IMR-90 (cell line): ENCODE measurements around the gene ERGIC1. TPM values are rescaled to one million over a fixed set of nuclear protein-coding genes. Genes with fewer than 3 reads are reported as not detected.

Source experiments
- ATAC-seq: fragments of 200-7000 bp; cut with Tn5 transposase; 2 replicates; pipeline ENCODE4 v1.9.1; 2020; ENCODE audit warnings: low read depth, mild to moderate bottlenecking, moderate library complexity
- BruUV-seq: library from RNA; stranded (reverse); fragments of 400-500 nt; replicated peaks from 2 replicates; lab custom pipeline; 2021; lab: Mats Ljungman, UMichigan
- CTCF ChIA-PET: fragments of 300-600 bp; formaldehyde crosslinking; extraction: SDS; loops from one replicate; lab custom pipeline; 2021; ENCODE audit warnings: antibody characterized with exemption; lab: Yijun Ruan, JAX
- POLR2A ChIA-PET: fragments of 300-600 bp; sonication (Branson Sonifier 250); formaldehyde crosslinking; loops from one replicate; lab custom pipeline; 2022; ENCODE audit warnings: antibody characterized with exemption; ENCODE audit not compliant: unreplicated experiment; lab: Charles Lee
- DNase-seq: peaks from one replicate; pipeline ENCODE4 v3.0.0; 2013
- H2AFZ ChIP-seq: replicated peaks from 2 replicates; pipeline ENCODE3; 2013; ENCODE audit warnings: low read length, mild to moderate bottlenecking; ENCODE audit not compliant: poor library complexity
- H2AK5ac ChIP-seq: 2 replicates; pipeline ENCODE4 v1.6.1; 2013; ENCODE audit warnings: low read depth, low read length, inconsistent platforms
- H2AK9ac ChIP-seq: replicated peaks from 2 replicates; pipeline ENCODE3; 2013; ENCODE audit warnings: mild to moderate bottlenecking, low read depth, low read length, moderate library complexity; ENCODE audit not compliant: poor library complexity
- H2BK120ac ChIP-seq: 2 replicates; pipeline ENCODE4 v1.6.1; 2013; ENCODE audit warnings: low read depth, low read length, inconsistent platforms
- H2BK15ac ChIP-seq: 3 replicates; pipeline ENCODE4 v1.6.1; 2013; ENCODE audit warnings: low read depth, low read length, inconsistent platforms
- H2BK20ac ChIP-seq: 2 replicates; pipeline ENCODE4 v1.6.1; 2013; ENCODE audit warnings: low read depth, mild to moderate bottlenecking, inconsistent platforms, low read length, moderate library complexity
- H2BK5ac ChIP-seq: 2 replicates; pipeline ENCODE4 v1.6.1; 2013; ENCODE audit warnings: mild to moderate bottlenecking, low read depth, low read length, inconsistent platforms; ENCODE audit not compliant: poor library complexity, severe bottlenecking
- H3K14ac ChIP-seq: replicated peaks from 2 replicates; pipeline ENCODE4 v1.6.1; 2013; ENCODE audit warnings: low read depth, low read length, inconsistent platforms
- H3K18ac ChIP-seq: 2 replicates; pipeline ENCODE4 v1.6.1; 2013; ENCODE audit warnings: low read depth, low read length, control low read depth
- H3K23ac ChIP-seq: 2 replicates; pipeline ENCODE4 v1.6.1; 2013; ENCODE audit warnings: low read depth, low read length, inconsistent platforms
- H3K27ac ChIP-seq: 2 replicates; pipeline ENCODE4 v1.5.1; 2013; ENCODE audit warnings: mild to moderate bottlenecking, control low read depth, low read length; ENCODE audit not compliant: insufficient read depth
- H3K27me3 ChIP-seq: 2 replicates; pipeline ENCODE4 v1.6.1; 2013; ENCODE audit warnings: low read length; ENCODE audit not compliant: control insufficient read depth, insufficient read depth
- H3K36me3 ChIP-seq: 2 replicates; pipeline ENCODE4 v1.6.1; 2013; ENCODE audit warnings: low read length, mixed read lengths; ENCODE audit not compliant: control insufficient read depth, insufficient read depth
- H3K4ac ChIP-seq: 2 replicates; pipeline ENCODE4 v1.6.1; 2013; ENCODE audit warnings: low read depth, low read length, inconsistent platforms
- H3K4me1 ChIP-seq: 2 replicates; pipeline ENCODE4 v1.6.1; 2013; ENCODE audit warnings: low read length, mixed read lengths; ENCODE audit not compliant: control insufficient read depth, insufficient read depth
- H3K4me2 ChIP-seq: 2 replicates; pipeline ENCODE4 v1.6.1; 2013; ENCODE audit warnings: low read depth, mild to moderate bottlenecking, control low read depth, low read length, moderate library complexity
- H3K4me3 ChIP-seq: 2 replicates; pipeline ENCODE4 v1.5.1; 2013; ENCODE audit warnings: low read depth, mild to moderate bottlenecking, control low read depth, low read length, moderate library complexity; ENCODE audit not compliant: insufficient read depth
- H3K56ac ChIP-seq: 2 replicates; pipeline ENCODE4 v1.6.1; 2013; ENCODE audit warnings: low read length, inconsistent platforms; ENCODE audit not compliant: insufficient read depth; ENCODE audit errors: extremely low read depth
- H3K79me1 ChIP-seq, 2 experiments: 2 replicates each; pipeline ENCODE4 v1.6.1; 2013; ENCODE audit warnings: low read length in 2 of 2, inconsistent platforms in 1 of 2, low read depth in 1 of 2
- H3K9ac ChIP-seq: 2 replicates; pipeline ENCODE4 v1.6.1; 2013; ENCODE audit warnings: low read depth, low read length, control low read depth
- H3K9me1 ChIP-seq: 2 replicates; pipeline ENCODE4 v1.6.1; 2013; ENCODE audit warnings: low read length, inconsistent platforms; ENCODE audit not compliant: insufficient read depth
- H3K9me3 ChIP-seq: 2 replicates; pipeline ENCODE4 v1.6.1; 2013; ENCODE audit warnings: low read length; ENCODE audit not compliant: control insufficient read depth, insufficient read depth
- H4K20me1 ChIP-seq: 2 replicates; pipeline ENCODE4 v1.6.1; 2013; ENCODE audit warnings: low read length, inconsistent platforms; ENCODE audit not compliant: insufficient read depth
- H4K5ac ChIP-seq: 2 replicates; pipeline ENCODE4 v1.6.1; 2013; ENCODE audit warnings: mild to moderate bottlenecking, low read depth, low read length, control low read depth
- H4K8ac ChIP-seq, 2 experiments: 2 replicates each; pipeline ENCODE4 v1.6.1; 2013; ENCODE audit warnings: low read depth in 2 of 2, low read length in 2 of 2, control low read depth in 1 of 2, inconsistent platforms in 1 of 2
- H4K91ac ChIP-seq: 2 replicates; pipeline ENCODE4 v1.6.1; 2013; ENCODE audit warnings: low read depth, low read length, inconsistent platforms; ENCODE audit not compliant: insufficient read depth
- BHLHE40 ChIP-seq: fragments of 150-350 bp; IDR thresholded peaks from 2 replicates; pipeline ENCODE4 v1.6.1; 2016; ENCODE audit warnings: mild to moderate bottlenecking, low read depth, low read length
- CEBPB ChIP-seq: IDR thresholded peaks from 2 replicates; pipeline ENCODE4 v1.6.1; 2012; ENCODE audit warnings: low read depth, low read length, improper control_type of control experiment
- CHD1 ChIP-seq: IDR thresholded peaks from 2 replicates; pipeline ENCODE4 v1.6.1; 2012; ENCODE audit warnings: low read depth, low read length, improper control_type of control experiment
- FOS ChIP-seq: fragments of 150-350 bp; IDR thresholded peaks from 2 replicates; pipeline ENCODE4 v1.6.1; 2016; ENCODE audit warnings: low read depth, low read length
- MAFK ChIP-seq: IDR thresholded peaks from 2 replicates; pipeline ENCODE4 v1.6.1; 2012; ENCODE audit warnings: low read depth, low read length, improper control_type of control experiment
- MAZ ChIP-seq: IDR thresholded peaks from 2 replicates; pipeline ENCODE4 v1.6.1; 2012; ENCODE audit warnings: low read depth, mild to moderate bottlenecking, low read length, improper control_type of control experiment, moderate library complexity, borderline replicate concordance
- MXI1 ChIP-seq: IDR thresholded peaks from 2 replicates; pipeline ENCODE4 v1.6.1; 2012; ENCODE audit warnings: low read depth, mild to moderate bottlenecking, low read length, moderate library complexity, borderline replicate concordance
- NFE2L2 ChIP-seq: fragments of 150-350 bp; IDR thresholded peaks from 2 replicates; pipeline ENCODE4 v1.6.1; 2016; ENCODE audit warnings: low read depth, mild to moderate bottlenecking, low read length
- POLR2A ChIP-seq: IDR thresholded peaks from 2 replicates; pipeline ENCODE4 v1.6.1; 2012; ENCODE audit warnings: mild to moderate bottlenecking, low read depth, low read length
- RAD21 ChIP-seq: IDR thresholded peaks from 2 replicates; pipeline ENCODE4 v1.6.1; 2012; ENCODE audit warnings: low read length, improper control_type of control experiment
- RFX5 ChIP-seq: IDR thresholded peaks from 2 replicates; pipeline ENCODE4 v1.8.0; 2012; ENCODE audit warnings: low read depth, mild to moderate bottlenecking, low read length, moderate library complexity
- SMC3 ChIP-seq: fragments of 150-350 bp; IDR thresholded peaks from 2 replicates; pipeline ENCODE4 v1.6.1; 2016; ENCODE audit warnings: low read depth, mild to moderate bottlenecking, antibody characterized with exemption, low read length, moderate library complexity
- USF2 ChIP-seq: fragments of 150-350 bp; IDR thresholded peaks from 2 replicates; pipeline ENCODE4 v1.6.1; 2017; ENCODE audit warnings: mild to moderate bottlenecking, antibody characterized with exemption, low read length, low read depth
- WGBS, 2 experiments: methylation state at CpG; one replicate each; pipeline versions ENCODE4 v1.1.5 to v1.1.7; 2013; ENCODE audit warnings: missing lambda C conversion rate in 2 of 2; ENCODE audit not compliant: insufficient read length in 1 of 2; ENCODE audit errors: extremely low coverage in 2 of 2; 5-methylcytosine and 5-hydroxymethylcytosine counted together
- dilution Hi-C: fragments of 300-500 bp; cut with HindIII; formaldehyde crosslinking; loops from one replicate; pipeline ENCODE4 v1.14.3; 2018; ENCODE audit warnings: low sequenced_read_pairs; ENCODE audit not compliant: unreplicated experiment
- in situ Hi-C: fragments of 300-500 bp; cut with MboI; formaldehyde crosslinking; loops from 3 replicates; pipeline ENCODE4 v1.14.3; 2019; ENCODE audit warnings: low sequenced_read_pairs, inconsistent platforms, mixed read lengths
- intact Hi-C: fragments of 100-400 bp; cut with micrococcal nuclease; formaldehyde crosslinking; loops from 2 replicates; pipeline ENCODE4 v1.10.0; 2022
- polyA plus RNA-seq, 3 experiments: library from polyadenylated mRNA; depleted of rRNA; stranded (reverse); fragments of >200 nt; gene quantifications; 2 replicates each; pipeline ENCODE4 v1.2.3, GENCODE V29; 2012; ENCODE audit warnings: low replicate concordance in 1 of 3
- total RNA-seq: library from RNA; depleted of rRNA; stranded (reverse); fragments of >200 nt; gene quantifications from 2 replicates; pipeline ENCODE4 v1.2.3, GENCODE V29; 2012

The ERGIC1 gene
- total and polyA plus RNA-seq, 2 of the 4 experiments (the other 2 are of a cell fraction): 134 to 192 TPM

DNA sequence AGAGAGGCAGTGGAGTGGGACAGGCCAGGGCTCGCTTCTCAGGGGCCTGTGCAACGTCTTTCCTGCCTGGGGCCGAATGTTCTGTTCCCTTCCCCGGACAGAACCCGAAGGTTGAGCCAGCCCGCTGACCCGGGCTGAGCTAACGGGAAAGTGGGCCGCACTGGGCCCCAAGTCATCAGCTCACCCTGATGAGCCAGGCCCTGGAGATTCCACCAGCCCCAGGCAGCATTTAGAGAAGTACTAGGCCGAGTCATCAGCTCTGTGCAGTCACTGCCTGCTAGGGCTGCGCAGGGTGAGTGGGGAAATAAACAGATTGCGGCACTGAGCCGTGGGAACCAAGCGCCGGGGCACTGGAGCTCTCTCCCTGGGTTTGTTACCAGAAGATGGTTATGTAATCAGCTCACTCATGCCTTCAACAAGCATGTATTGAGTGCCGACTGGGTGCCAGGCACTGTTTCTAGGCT lies 33.9 kb upstream of the ERGIC1 start:
- Histone ChIP-seq H4K8ac (peak overlapping the region; percentile 71 to 84), H3K23ac (peak overlapping the region; percentile 82; the same call in 1 of the 2 replicates), H3K4me3 (no peak overlapping the region), H2BK15ac (peak overlapping the region; percentile 91; the same call in 2 of the 3 replicates), H3K14ac (peak overlapping the region; percentile 94), H3K4ac (peak overlapping the region; percentile 94), H3K4me2 (peak overlapping the region; percentile 18), H2BK120ac (peak overlapping the region; percentile 97), H3K79me1 (peaks cover 24 to 54% of the 10 kb centered on the region in 2 experiments), H3K36me3 (no peaks in the 10 kb centered on the region), H3K27me3 (no peaks in the 10 kb centered on the region), H3K9ac (peak overlapping the region; percentile 40; the same call in 1 of the 2 replicates), H3K9me1 (peaks cover 44% of the 10 kb centered on the region), H2AK9ac (peak overlapping the region; percentile 79), H2AK5ac (peak overlapping the region; percentile 98), H3K18ac (peak overlapping the region; percentile 75), H4K5ac (peak overlapping the region; percentile 34), H2BK20ac (peak overlapping the region; percentile 92), H3K9me3 (no peaks in the 10 kb centered on the region), H4K20me1 (no peaks in the 10 kb centered on the region), H3K56ac (peak overlapping the region; percentile 58; the same call in 1 of the 2 replicates), H3K4me1 (peaks cover 43% of the 10 kb centered on the region), H3K27ac (peak overlapping the region; percentile 80), H2AFZ (peak overlapping the region; percentile 75), H4K91ac (peak overlapping the region; percentile 93), H2BK5ac (peak overlapping the region; percentile 97)
- dilution Hi-C loops (no loop called here), in situ Hi-C loops (no loop called here), intact Hi-C loops (loop anchor here (1.0 kb wide), 1 partner anchor 102 kb away; no protein-coding TSS in a partner anchor)
- BruUV-seq: no TSS peak
- TF ChIP-seq BHLHE40 (peak; percentile 64; the same call in 1 of the 2 replicates), USF2 (peak; percentile 3; the same call in 1 of the 2 replicates), POLR2A (no peak; the same call in 1 of the 2 replicates), RFX5 (0 out of 2 replicates have a peak, but pooled peaks have one; percentile 23), CHD1 (0 out of 2 replicates have a peak, but pooled peaks have one; percentile 29), MAFK (peak; percentile 39; the same call in 1 of the 2 replicates), NFE2L2 (peak; percentile 80), FOS (peak; percentile 89), MXI1 (no peak), RAD21 (peak; percentile 43; the same call in 1 of the 2 replicates), CEBPB (peak; percentile 96), MAZ (no peak; the same call in 1 of the 2 replicates), SMC3 (peak; percentile 39; the same call in 1 of the 2 replicates)
- DNase-seq (peak; percentile 98), ATAC-seq (peak; percentile 68)
- WGBS, 2 experiments: 52% methylated on average over 7 of the region's 16 CpGs; no CpG with 5 or more reads in 1 of the 2 experiments
- CTCF ChIA-PET: interaction anchor here (0.5 to 3.5 kb wide), 4 partner anchors 17 to 133 kb away, joined by 3 to 18 read pairs (median 3); partner anchors contain the start of gene DUSP1
- POLR2A ChIA-PET: interaction anchor here (0.9 to 1.2 kb wide), 2 partner anchors 29 to 30 kb away, joined by 3 to 4 read pairs; partner anchors contain the start of gene DUSP1
